Frontal cortex (tissue), 4 donors: ENCODE measurements around the gene ZMPSTE24. TPM values are rescaled to one million over a fixed set of nuclear protein-coding genes. Genes with fewer than 3 reads are reported as not detected.
A peak's percentile ranks its signal among the peaks of the same experiment; 100 is the strongest.

Source experiments
- DNase-seq, 2 donors: peaks; one replicate each; pipeline ENCODE4 v3.0.0; 2012; ENCODE audit warnings: low spot score in 2 of 2
- FAIRE-seq: peaks from 2 replicates; lab custom pipeline; 2012; peaks lifted over from hg19 to GRCh38; lab: Jason Lieb, UNC
- total RNA-seq: library from RNA; depleted of rRNA; stranded (reverse); fragments of >200 nt; gene quantifications from one replicate; pipeline ENCODE4 v1.2.3, GENCODE V29; 2014
- donor health status: control.
- donor health status: control.
- donor health status: control.

Gene ZMPSTE24
- total RNA-seq, 1 donor from 2014 or later = 54.2 TPM

- FAIRE-seq (no peak), DNase-seq (no peak)
Measured at GRCh38 chr1:40301541-40302299, 43.7 kb downstream of the ZMPSTE24 start.

DNA sequence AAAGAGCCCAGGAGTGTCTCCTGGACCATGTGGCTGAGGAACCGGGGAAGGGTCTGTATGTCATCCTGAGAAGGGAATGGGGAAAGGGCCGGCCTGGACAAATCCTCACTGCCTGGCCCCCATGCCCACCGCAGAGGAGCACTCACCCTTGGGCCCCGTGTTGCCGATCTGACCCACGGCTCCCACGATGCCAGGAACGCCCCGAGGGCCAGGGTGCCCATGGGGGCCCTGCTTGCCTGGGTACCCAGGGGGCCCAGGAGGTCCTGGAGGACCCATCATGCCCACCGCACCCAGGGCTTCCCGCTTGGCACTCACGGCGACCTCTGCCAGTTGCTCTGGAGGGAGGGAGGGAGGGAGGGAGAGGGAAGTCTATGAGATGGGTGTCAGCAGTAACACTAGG is 44.4 kb downstream of the ZMPSTE24 start:
- DNase-seq = no peak
- FAIRE-seq = no peak

DNA sequence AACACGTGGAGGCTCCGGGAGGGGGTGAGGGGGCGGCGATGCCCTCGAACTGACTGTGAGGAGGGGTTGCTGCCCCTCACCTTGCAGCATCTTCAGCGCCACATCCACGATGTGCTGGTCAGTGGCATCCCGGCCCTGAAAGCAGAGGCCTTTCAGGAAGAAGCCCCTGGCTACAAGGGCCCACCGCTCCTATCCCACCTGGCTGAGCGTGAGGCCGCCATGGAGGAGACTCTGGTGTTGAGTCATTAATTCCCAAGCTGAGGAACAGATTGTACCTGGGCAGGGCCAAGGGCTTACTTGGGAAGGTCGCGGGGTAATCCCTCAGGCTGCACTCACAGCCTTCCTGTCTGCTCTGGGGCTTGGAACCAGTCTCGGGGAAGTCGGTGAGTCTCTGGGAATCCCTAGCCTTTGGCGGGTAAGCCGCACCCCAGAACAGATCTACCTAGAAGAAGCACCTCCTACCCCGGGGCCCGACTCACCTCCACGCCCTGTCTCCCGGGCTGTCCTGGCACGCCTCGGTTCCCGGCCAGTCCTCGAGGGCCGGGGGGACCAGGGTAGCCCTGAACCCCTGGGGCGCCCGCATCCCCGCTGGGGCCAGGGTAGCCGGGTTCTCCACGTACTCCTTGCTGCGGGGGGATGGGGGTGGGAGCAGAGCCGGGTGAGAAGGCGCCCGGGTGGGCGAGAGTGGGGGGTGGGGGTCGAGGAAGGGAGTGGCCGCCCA is 45.2 kb downstream of the ZMPSTE24 start:
- no peak for FAIRE-seq

GRCh38 chr1:40303790-40304189 is 45.8 kb downstream of the ZMPSTE24 start:
- FAIRE-seq = no peak

More for the DNA sequence above, 45.2 kb downstream of the ZMPSTE24 start:
- DNase-seq = no peak

DNA sequence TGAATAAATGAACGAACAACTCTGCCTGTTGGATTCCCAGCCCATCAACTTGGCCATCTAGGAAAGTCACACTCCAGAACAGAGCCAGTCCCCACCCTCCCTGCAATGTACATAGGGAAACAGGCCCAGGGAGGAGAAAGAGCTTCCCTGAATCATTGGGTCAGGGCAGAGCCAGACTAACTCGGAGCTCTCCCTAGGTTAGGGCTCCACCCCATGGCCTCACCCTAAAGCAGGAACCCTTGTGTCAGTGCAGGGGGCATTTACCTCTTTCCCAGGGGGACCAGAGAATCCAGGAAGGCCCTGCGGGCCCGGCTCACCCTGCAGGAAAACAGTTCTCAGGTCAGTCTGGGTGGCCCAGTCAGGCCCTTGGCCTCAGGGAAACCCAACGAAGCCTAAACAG is 47.4 kb downstream of the ZMPSTE24 start:
- FAIRE-seq (no peak), DNase-seq (no peak)

More at GRCh38 chr1:40303790-40304189, 45.8 kb downstream of the ZMPSTE24 start:
- no peak for DNase-seq

- FAIRE-seq (no peak), DNase-seq (no peak)
Measured at GRCh38 chr1:40305871-40306270, 47.8 kb downstream of the ZMPSTE24 start.

DNA sequence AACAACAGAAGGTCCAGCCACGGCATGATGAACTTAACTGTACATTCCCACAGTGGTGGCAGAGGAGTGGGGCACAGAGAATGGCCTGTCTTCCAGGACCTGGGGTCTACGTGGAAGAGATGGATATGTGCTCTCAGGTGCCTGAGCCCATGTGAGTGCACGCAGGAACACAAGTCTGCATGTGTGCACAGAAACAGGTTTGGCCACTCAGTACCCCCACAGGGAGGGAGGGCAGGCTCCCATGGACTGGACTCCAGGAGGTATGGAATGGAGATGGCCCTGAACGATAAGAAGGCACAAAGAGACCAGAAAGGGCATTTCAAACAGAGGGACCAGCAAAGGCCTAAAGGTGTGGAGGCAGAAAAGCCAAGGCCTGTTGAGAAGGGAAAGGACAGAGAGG is 48.3 kb downstream of the ZMPSTE24 start:
- DNase-seq = no peak
- FAIRE-seq = no peak

- no peak for FAIRE-seq
- no peak for DNase-seq
Measured at GRCh38 chr1:40307186-40307585, 49.1 kb downstream of the ZMPSTE24 start.

DNA sequence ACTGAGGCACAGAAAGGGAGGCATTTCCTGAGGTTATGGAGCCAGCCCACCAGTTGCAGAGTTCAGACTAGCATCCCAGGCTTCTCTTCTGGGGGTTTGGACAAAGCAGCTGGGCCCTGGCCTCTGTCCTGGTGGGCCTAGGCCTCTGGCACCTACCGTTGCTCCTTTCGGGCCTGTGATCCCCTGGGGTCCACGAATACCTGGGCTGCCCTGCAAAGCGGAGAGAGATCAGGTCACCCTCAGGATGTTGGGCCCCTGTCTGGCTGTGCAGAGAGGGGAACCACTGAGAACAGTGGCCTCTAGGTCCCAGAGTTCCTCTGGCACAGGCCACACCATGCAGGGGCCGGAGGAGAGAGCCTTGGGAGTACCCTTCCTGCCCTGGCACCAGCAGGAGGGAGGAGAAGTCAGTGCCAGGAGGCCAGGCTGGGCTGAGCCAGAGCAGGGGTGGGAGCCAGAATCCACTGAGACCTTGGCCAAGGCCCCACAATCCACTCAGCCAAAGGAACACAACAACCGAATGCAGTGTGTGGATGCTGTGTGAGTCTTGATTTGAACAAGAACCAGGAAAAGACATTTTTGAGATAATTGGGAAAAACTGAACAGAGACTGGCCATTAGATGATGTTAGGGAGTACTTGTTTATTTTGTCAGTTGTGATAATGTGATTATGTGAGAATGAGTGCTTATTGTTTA is 50.1 kb downstream of the ZMPSTE24 start:
- FAIRE-seq (no peak), DNase-seq (peak in 1 of 2 donors; percentile 49)

GRCh38 chr1:40309374-40310128 is 51.5 kb downstream of the ZMPSTE24 start:
- no peak for DNase-seq
- FAIRE-seq = no peak

- DNase-seq (no peak), FAIRE-seq (no peak)
Measured at GRCh38 chr1:40310129-40310461, 52.1 kb downstream of the ZMPSTE24 start.

DNA sequence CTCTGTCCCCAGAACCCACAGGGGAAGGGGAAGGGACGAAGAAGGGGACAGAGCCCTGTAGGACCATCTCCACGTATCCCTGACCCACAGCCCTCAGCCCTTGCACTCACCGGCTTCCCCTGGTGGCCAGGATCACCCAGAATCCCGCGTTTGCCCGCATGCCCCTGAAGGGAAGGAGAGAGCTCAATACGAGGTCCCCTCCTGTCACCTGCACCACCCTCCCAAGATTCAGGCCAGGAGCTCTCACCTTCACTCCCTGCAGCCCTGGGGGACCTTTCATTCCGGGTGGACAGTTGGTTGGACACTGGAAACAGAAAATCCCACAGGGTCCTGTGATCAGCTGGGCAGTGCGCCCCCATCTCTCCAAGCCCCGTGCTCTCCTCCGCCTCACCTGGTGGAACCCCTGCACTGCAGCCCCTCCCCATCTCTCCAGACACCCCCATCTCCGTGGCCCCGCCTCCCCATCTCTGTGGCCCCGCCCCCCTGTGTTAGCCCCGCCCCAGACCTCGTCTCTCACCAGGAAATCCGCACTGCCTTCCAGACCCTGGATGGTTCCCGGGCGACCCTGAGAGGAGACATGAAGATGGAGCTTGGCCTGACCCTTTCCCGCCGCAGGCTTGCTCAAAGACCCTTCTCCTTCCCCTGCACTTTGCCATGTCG is 53.1 kb downstream of the ZMPSTE24 start:
- FAIRE-seq (no peak), DNase-seq (no peak)

DNA sequence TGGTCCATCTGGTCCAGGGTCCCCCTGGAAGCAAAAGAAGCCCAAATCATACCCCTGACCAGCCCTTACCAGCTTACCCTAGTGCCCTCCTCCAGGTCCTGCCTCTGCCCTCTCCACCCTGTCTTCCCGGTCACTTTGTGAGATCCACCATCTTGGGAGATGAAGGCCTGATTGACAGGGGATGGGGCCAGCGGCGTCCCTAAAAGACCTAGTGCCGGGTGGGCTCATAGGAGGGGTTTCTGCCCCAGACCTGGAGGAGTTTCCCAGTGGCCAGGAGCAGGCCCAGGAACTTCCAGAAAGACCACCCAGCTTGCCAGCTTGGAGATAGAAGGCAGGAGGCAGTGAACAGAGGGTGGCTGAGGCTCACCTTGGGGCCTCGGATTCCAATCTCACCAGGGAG is 53.7 kb downstream of the ZMPSTE24 start:
- DNase-seq = no peak
- no peak for FAIRE-seq

GRCh38 chr1:40312238-40313205 is 54.5 kb downstream of the ZMPSTE24 start:
- no peak for FAIRE-seq
- DNase-seq = no peak

DNA sequence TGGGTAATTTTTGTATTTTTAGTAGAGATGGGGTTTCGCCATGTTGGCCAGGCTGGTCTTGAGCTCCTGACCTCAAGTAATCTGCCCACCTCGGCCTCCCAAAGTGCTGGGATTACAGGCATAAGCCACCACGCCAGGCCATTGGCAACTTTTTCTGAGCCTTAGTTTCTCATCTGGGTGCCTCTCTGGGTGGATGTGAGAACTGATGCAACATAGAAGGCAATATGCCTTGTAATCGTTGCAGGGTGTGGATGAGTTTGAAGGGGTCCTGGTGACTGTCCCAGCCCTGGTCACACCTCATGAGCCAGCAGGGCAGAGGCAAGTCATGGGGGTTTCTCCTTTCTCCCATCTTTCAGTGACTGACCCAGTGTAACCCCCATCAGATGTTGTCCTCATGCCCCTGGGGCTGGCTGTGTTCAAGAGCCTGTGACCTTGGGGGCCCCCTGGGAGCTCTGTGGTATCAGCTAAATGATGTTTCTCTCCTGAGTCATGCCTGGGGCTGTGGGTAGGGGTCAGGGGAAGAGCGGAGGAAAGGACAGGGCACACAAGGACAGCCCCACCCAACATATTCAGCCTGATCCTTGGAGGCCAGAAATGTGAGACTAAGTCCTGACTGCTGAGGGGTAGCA is 55.4 kb downstream of the ZMPSTE24 start:
- FAIRE-seq = no peak
- no peak for DNase-seq

- FAIRE-seq (no peak), DNase-seq (no peak)
Measured at GRCh38 chr1:40313958-40314720, 56.1 kb downstream of the ZMPSTE24 start.

- FAIRE-seq (no peak), DNase-seq (no peak)
Measured at GRCh38 chr1:40314721-40315238, 56.7 kb downstream of the ZMPSTE24 start.
